ENCODE data around the gene HS3ST6. TPM values are rescaled to one million over a fixed set of nuclear protein-coding genes. Genes with fewer than 3 reads are reported as not detected.

The HS3ST6 gene
- total and polyA plus RNA-seq, 12 donors = 0.07 to 0.11 TPM; not detected in 10

DNA sequence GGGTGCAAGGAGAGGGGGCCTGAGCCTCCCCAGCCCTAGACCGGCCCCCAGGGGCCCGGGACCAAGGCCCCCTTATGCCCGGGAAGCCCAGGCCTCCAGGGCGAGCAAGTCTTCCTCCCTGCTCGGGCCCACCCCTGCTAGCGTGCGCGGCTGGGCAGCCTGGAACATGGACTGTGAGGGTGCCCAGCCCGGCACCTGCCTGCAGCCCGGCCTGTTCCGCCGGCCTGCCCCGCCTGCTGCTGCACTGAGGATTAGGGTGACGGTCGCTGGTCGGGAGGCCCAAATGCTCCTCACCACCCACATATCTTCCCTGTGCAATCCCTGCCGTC, 6.0 kb downstream of the HS3ST6 start:
- Histone ChIP-seq H3K4me3 (no peak overlapping the region), H3K27me3 (peaks cover 20% of the 10 kb centered on the region), H3K4me1 (replicated peaks in 1 of 2) (no peaks in the 10 kb centered on the region), H3K27ac (no peak overlapping the region), H3K36me3 (replicated peaks in 1 of 2) (no peaks in the 10 kb centered on the region), H3K9me3 (replicated peaks in 1 of 3) (no peaks in the 10 kb centered on the region)
- WGBS, 4 donors = 78 to 95% (median 93%) methylated on average over 3 to 17 of the region's 17 CpGs
- intact Hi-C loops (cut with DNase I) = no loop called here
- no peak for TF ChIP-seq POLR2A (IDR thresholded peaks at IDR 0.05)
- no peak for TF ChIP-seq CTCF (IDR thresholded peaks at IDR 0.05)
- DNase-seq = no peak

DNA sequence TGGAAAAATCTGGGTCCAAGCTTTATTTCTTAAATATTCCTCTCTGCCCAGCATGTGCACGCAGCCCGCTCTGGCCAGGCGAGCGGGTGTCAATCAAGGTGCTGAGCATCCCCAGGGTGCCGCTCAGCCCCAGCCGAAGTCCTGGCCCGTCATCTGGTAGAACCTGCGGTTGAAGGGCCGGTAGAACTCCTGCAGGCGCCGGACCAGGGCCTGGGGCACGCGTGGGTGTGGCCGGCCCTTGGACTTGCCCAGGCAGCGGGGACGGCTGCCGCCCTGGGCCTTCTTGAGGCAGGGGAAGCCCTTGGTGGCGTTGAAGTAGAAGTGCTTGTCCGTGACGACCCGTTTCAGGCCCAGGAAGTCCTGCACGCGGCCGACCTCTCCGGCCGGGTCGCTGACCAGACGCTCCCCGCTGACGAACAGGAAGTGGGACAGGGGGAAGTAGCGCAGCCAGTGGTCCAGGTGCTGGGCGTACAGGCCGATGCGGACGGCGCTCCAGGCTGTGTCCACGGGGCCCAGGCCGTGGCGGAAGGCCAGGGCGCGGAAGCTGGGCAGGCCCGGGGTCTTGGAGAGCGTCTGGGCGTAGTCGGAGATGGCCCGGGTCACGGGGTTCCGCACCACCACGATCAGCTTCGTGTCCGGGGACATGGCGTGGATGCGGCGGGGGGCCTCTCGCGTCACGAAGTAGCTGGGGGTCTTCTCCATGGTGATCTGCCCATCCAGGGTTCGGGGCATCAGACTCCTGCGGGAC, 6.6 kb downstream of the HS3ST6 start:
- intact Hi-C loops (cut with DNase I) = no loop called here
- Histone ChIP-seq H3K9me3 (replicated peaks in 1 of 3) (no peaks in the 10 kb centered on the region), H3K36me3 (replicated peaks in 1 of 2) (no peaks in the 10 kb centered on the region), H3K27me3 (peaks cover 16% of the 10 kb centered on the region), H3K27ac (no peak overlapping the region), H3K4me3 (no peak overlapping the region), H3K4me1 (replicated peaks in 1 of 2) (no peaks in the 10 kb centered on the region)
- 88 to 92% (median 91%) methylated on average over 32 to 59 of the region's 59 CpGs for WGBS, 4 donors
- no peak for DNase-seq
- TF ChIP-seq CTCF (IDR thresholded peaks at IDR 0.05) = no peak
- TF ChIP-seq POLR2A (IDR thresholded peaks at IDR 0.05) = no peak

GRCh38 chr16:1909561-1910231, 8.5 kb downstream of the HS3ST6 start:
- Histone ChIP-seq H3K4me1 (replicated peaks in 1 of 2) (no peaks in the 10 kb centered on the region), H3K4me3 (no peak overlapping the region), H3K27me3 (peaks cover 10% of the 10 kb centered on the region), H3K27ac (no peak overlapping the region), H3K9me3 (replicated peaks in 1 of 3) (no peaks in the 10 kb centered on the region), H3K36me3 (replicated peaks in 1 of 2) (no peaks in the 10 kb centered on the region)
- 69 to 80% (median 79%) methylated on average over 10 to 18 of the region's 18 CpGs for WGBS, 4 donors
- TF ChIP-seq CTCF (IDR thresholded peaks at IDR 0.05) (no peak), POLR2A (IDR thresholded peaks at IDR 0.05) (no peak)
- intact Hi-C loops (cut with DNase I) = no loop called here
- DNase-seq = no peak

GRCh38 chr16:1908983-1909382, 9.2 kb downstream of the HS3ST6 start:
- Histone ChIP-seq H3K27me3 (peaks cover 10% of the 10 kb centered on the region), H3K4me3 (no peak overlapping the region), H3K4me1 (replicated peaks in 1 of 2) (no peaks in the 10 kb centered on the region), H3K36me3 (replicated peaks in 1 of 2) (no peaks in the 10 kb centered on the region), H3K9me3 (replicated peaks in 1 of 3) (no peaks in the 10 kb centered on the region), H3K27ac (no peak overlapping the region)
- DNase-seq = no peak
- no peak for TF ChIP-seq CTCF (IDR thresholded peaks at IDR 0.05)
- no peak for TF ChIP-seq POLR2A (IDR thresholded peaks at IDR 0.05)
- WGBS, 4 donors = 50 to 74% (median 65%) methylated on average over 3 to 9 of the region's 9 CpGs
- intact Hi-C loops (cut with DNase I) = no loop called here
